NOMO-1 treated with dmso at 0.1 percent for 144 hours (cell line): Measurements from ENCODE around the gene JMJD4.

Source experiments
- DNase-seq: peaks from one replicate; lab custom pipeline; 2025; ENCODE audit not compliant: unreplicated experiment; lab: John Stamatoyannopoulos, UW

Gene JMJD4

DNA sequence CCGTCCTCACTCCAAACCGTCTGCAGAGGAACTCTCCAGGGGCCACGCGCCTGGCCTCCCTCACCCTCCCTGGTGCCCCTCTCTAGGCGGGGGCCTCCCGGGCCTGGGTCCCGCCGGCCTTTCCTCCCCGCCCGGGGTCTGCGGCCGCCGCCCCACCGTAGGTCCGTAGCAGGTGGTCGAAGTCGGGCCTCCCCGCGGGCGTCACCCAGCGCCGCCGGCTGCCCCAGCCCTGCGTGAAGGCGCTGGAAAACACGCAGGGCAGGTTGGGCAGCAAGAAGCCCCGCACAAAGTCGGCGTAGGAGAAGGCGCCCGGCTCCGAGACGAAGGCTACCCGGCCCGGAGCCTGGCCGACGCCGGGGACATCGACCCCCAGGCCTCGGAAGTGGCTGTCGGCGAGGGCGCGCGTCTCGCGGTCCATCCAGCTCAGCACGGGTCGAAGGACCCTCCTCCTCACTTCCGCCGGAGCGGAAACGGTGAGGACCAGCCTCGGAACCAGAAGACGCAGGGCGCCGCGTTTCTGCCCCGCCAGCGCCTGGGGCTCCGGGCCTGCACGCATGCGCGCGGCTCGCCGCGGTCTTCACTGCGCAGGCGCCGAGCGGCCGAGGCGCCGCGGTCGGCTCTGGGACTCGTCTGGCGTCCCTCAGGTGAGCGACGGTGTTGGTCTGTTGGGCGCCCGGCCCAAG is at the start of gene JMJD4, which contains the start of gene SNAP47:
JMJD4 (minus strand) TSS at position 447 of the 683 bp plus-strand sequence; CDS start at position 418, 29 bp downstream.
SNAP47 (plus strand) TSS at position 580 of the 683 bp plus-strand sequence. CDS start 12,302 bp downstream, outside the sequence.
- peak; percentile 67 for DNase-seq

- DNase-seq, result no peak
These were observed 47.1 kb upstream of the JMJD4 start for GRCh38 chr1:227782226-227782625.

DNA sequence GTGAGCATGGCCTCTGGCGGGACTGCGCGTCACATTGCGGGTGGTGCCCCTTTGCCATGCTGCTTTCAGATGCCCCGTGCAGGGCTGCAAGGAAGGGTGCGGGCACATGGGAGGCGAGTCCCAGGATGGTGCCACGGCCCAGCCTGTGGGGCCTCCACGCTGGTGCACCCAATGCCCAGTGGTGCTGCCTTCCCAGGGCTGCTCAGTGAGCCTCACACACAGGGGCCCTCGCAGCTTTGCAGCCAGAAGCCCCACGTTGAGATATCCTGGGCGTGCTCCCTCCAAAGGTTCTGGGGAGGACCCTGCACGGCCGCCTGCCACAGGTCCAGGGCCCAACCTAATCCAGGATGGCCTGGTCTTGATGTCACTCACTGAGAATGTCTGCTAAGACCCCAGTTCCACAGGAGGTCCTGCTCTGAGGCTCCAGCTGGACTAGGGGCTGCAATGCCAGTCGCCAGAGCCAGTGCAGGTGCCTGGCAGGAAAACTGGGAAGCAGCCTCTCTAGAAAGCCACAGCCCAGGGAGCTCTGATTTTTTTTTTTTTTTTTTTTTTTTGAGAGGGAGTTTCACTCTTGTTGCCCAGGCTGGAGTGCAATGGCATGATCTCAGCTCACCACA is 46.3 kb upstream of the JMJD4 start:
- no peak for DNase-seq

GRCh38 chr1:227780101-227781044 is 45.3 kb upstream of the JMJD4 start:
- DNase-seq, result no peak

GRCh38 chr1:227779685-227780084 is 44.6 kb upstream of the JMJD4 start:
- no peak for DNase-seq

GRCh38 chr1:227779021-227779441 is 43.9 kb upstream of the JMJD4 start:
- DNase-seq, result no peak

GRCh38 chr1:227778401-227778947 is 43.4 kb upstream of the JMJD4 start:
- DNase-seq, result no peak

DNA sequence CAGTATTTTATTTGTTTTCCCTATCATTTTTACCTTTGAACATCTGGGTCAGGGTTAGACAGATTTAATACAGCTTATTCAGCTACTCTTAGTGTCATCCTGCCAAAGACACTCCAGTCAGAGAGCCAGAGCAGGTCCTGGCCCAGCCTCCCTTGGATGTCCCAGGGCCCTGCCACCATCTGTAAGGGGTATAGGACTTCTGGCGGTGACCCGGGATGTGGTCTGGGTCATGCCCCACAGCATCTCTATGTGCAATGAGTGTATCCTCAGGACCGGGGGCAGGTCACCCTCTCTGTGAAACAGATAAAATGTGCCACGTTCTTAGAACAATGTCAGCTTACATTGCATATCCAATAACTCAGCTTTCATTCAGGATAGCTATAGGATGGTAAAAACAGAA is 42.5 kb upstream of the JMJD4 start:
- no peak for DNase-seq

- DNase-seq, result no peak
These were observed 42.1 kb upstream of the JMJD4 start for GRCh38 chr1:227777156-227777555.

DNA sequence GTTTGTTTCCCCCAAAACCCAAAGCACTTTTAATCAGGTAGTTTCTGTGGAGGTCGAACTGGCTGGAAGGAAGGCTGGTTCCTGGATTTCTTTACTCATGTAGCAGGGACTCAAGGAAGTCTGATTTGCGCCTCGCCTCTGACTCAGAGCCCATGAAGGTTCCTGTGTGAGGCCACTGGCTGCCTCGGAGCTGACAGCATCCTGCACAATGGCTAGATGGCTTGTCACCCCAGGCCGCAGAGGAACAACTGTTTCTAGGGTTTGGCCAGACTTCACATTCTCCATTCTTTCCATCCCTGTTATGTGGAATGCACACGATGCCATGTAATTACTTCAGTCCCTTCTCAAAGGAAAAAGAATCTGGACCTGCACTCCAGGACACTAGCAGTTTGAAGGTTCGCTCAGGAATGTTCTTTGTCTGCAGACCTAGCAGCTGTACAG is 41.2 kb upstream of the JMJD4 start:
- DNase-seq, result no peak

- no peak for DNase-seq
These were observed 40.7 kb upstream of the JMJD4 start for GRCh38 chr1:227775841-227776240.

- DNase-seq, result no peak
These were observed 39.9 kb upstream of the JMJD4 start for GRCh38 chr1:227774821-227775661.

- no peak for DNase-seq
These were observed 39.1 kb upstream of the JMJD4 start for GRCh38 chr1:227774051-227774731.

GRCh38 chr1:227773558-227773957 is 38.5 kb upstream of the JMJD4 start:
- no peak for DNase-seq

- no peak for DNase-seq
These were observed 36.7 kb upstream of the JMJD4 start for GRCh38 chr1:227771771-227772170.

- DNase-seq, result no peak
These were observed 36.2 kb upstream of the JMJD4 start for GRCh38 chr1:227771326-227771725.

DNA sequence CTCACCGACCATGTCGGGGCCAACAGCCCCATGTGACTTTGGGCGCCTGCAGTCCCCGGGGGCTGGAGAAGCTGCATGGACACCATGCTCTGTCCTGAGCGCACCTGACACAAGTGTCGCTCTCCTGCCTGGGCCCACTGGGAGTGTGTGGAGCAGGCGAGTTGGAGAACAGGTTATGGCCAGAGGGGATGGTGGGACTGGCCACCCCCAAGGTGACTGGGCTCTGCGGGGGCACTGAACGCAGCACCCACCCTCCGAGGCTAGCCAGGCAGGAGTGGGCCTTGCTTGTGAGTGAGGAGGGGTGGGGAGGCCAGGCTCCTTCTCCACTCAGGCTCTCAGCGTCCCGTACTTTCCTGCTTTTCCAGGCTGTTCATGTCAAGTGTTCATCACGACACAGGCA is 35.7 kb upstream of the JMJD4 start:
- DNase-seq, result no peak

GRCh38 chr1:227769936-227770494 is 34.9 kb upstream of the JMJD4 start:
- no peak for DNase-seq
